Smooth muscle cell (in vitro differentiated cells): ENCODE measurements around the gene SFMBT2. TPM values are rescaled to one million over a fixed set of nuclear protein-coding genes. Genes with fewer than 3 reads are reported as not detected.

Source experiments
- DNase-seq: peaks from one replicate; lab custom pipeline; 2025; ENCODE audit not compliant: unreplicated experiment; lab: John Stamatoyannopoulos, UW
- H2AFZ ChIP-seq: fragments of 200-600 bp; sonication (generic); 2 replicates; pipeline ENCODE4 v1.6.0; 2016; ENCODE audit warnings: antibody characterized with exemption, low read depth, mild to moderate bottlenecking
- H3F3A ChIP-seq: fragments of 200-600 bp; sonication (generic); 2 replicates; pipeline ENCODE4 v1.6.0; 2017; ENCODE audit warnings: antibody characterized with exemption, low read depth
- H3K27ac ChIP-seq: fragments of 200-600 bp; sonication (generic); 2 replicates; pipeline ENCODE4 v1.5.1; 2016; ENCODE audit warnings: low read depth, mild to moderate bottlenecking
- H3K27me3 ChIP-seq: fragments of 200-600 bp; sonication (generic); 2 replicates; pipeline ENCODE4 v1.6.1; 2016; ENCODE audit warnings: low read depth, mild to moderate bottlenecking
- H3K36me3 ChIP-seq: fragments of 200-600 bp; sonication (generic); 2 replicates; pipeline ENCODE4 v1.5.1; 2016; ENCODE audit warnings: low read depth
- H3K4me1 ChIP-seq: fragments of 200-600 bp; sonication (generic); 2 replicates; pipeline ENCODE4 v1.5.1; 2016; ENCODE audit warnings: low read depth
- H3K4me2 ChIP-seq: fragments of 200-600 bp; sonication (generic); 2 replicates; pipeline ENCODE4 v1.6.0; 2016; ENCODE audit warnings: mild to moderate bottlenecking
- H3K4me3 ChIP-seq: fragments of 200-600 bp; sonication (generic); 2 replicates; pipeline ENCODE4 v1.5.1; 2016; ENCODE audit warnings: mild to moderate bottlenecking
- H3K79me2 ChIP-seq: fragments of 200-600 bp; sonication (generic); 2 replicates; pipeline ENCODE4 v1.6.0; 2016; ENCODE audit warnings: low read depth, mild to moderate bottlenecking
- H3K9ac ChIP-seq: fragments of 200-600 bp; sonication (generic); 2 replicates; pipeline ENCODE4 v1.6.0; 2016; ENCODE audit warnings: low read depth
- H3K9me3 ChIP-seq: fragments of 200-600 bp; sonication (generic); replicated peaks from 2 replicates; pipeline ENCODE4 v1.5.1; 2016; ENCODE audit warnings: low read depth
- H4K20me1 ChIP-seq: fragments of 200-600 bp; sonication (generic); 2 replicates; pipeline ENCODE4 v1.6.0; 2016; ENCODE audit warnings: low read depth
- CTCF ChIP-seq: fragments of 200-600 bp; sonication (generic); IDR thresholded peaks from 2 replicates; pipeline ENCODE4 v1.5.1; 2017; ENCODE audit warnings: borderline replicate concordance, mild to moderate bottlenecking, antibody characterized with exemption; ENCODE audit not compliant: insufficient read depth, poor library complexity, severe bottlenecking
- WGBS: methylation state at CpG from one replicate; pipeline ENCODE4 v1.1.7; 2016; ENCODE audit warnings: low lambda C conversion rate; 5-methylcytosine and 5-hydroxymethylcytosine counted together
- polyA plus RNA-seq: library from polyadenylated mRNA; unstranded; fragments of >200 nt; fragmentation: Nextera tagmentation; extraction: Ambion mirVana; gene quantifications from 2 replicates; pipeline ENCODE4 v1.2.1, GENCODE V29; 2016
- total RNA-seq: library from RNA; depleted of rRNA; stranded (reverse); fragments of >200 nt; gene quantifications from 2 replicates; pipeline ENCODE4 v1.2.3, GENCODE V29; 2014

SFMBT2 gene
- total and polyA plus RNA-seq, 2 experiments from 2014 or later = 0.90 to 1.4 TPM

GRCh38 chr10:7434378-7434777, 23.5 kb upstream of the SFMBT2 start:
- TF ChIP-seq CTCF = no peak
- H2AFZ ChIP-seq = no peak overlapping the region
- no peak overlapping the region for H3K27ac ChIP-seq
- H3K27me3 ChIP-seq = peaks cover 6% of the 10 kb centered on the region
- H3K9me3 ChIP-seq = no peaks in the 10 kb centered on the region
- no peaks in the 10 kb centered on the region for H3F3A ChIP-seq
- no peaks in the 10 kb centered on the region for H3K36me3 ChIP-seq
- H3K9ac ChIP-seq = no peak overlapping the region
- no peak overlapping the region for H3K4me2 ChIP-seq
- no peaks in the 10 kb centered on the region for H4K20me1 ChIP-seq
- no peak for DNase-seq
- H3K79me2 ChIP-seq = no peaks in the 10 kb centered on the region
- H3K4me1 ChIP-seq = peaks cover 10% of the 10 kb centered on the region
- WGBS = 84% methylated on average over 5 of the region's 5 CpGs
- no peak overlapping the region for H3K4me3 ChIP-seq

GRCh38 chr10:7433861-7434260, 23.0 kb upstream of the SFMBT2 start:
- H3K4me2 ChIP-seq = peak overlapping the region; percentile 2

DNA sequence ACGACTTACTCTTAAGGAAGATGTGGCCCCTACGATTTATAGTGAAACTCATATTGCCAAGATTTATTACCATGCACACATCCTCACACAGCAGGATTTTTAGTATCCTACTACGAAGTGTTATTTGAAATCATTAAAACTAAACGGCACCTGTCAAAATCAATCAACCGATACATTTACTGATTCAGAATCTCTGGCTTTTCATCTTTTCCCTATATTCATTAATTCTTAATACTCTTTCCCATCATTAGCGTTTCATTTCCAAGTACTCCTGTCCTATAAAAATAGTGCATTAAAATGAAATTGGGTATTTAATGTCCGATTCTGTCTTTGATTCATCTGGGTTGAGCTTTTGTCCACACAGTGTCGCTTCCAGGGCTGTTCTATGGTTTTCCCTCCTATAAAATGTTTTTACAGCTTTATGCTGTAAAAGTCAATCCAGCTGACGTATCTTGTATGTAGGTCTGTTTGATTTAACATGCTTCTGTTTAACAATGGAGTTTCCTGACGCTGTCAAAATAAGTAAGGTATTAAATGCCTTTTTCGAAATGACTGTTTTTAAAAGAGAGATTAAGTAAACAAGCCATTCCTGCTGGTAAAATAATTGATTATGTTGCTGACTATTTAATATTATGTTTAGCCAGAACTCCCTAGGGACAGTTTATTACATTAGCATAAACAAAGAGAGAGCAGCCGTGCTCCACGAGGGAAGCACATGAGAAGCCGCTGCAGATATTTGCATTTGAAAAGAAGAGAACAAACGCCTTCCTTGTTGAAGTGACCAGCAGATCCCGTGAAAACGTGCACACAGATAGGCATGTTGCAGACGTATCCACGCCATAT, 22.3 kb upstream of the SFMBT2 start:
- TF ChIP-seq CTCF = no peak

More at GRCh38 chr10:7433861-7434260, 23.0 kb upstream of the SFMBT2 start:
- H3K27ac ChIP-seq = no peak overlapping the region
- no peak for DNase-seq
- peaks cover 10% of the 10 kb centered on the region for H3K4me1 ChIP-seq
- H3K9ac ChIP-seq = no peak overlapping the region
- TF ChIP-seq CTCF = no peak
- peak overlapping the region; percentile 58 for H2AFZ ChIP-seq
- H3K4me3 ChIP-seq = no peak overlapping the region
- H3K9me3 ChIP-seq = no peaks in the 10 kb centered on the region
- no peaks in the 10 kb centered on the region for H3K79me2 ChIP-seq
- WGBS = 91% methylated on average over 8 of the region's 8 CpGs
- no peaks in the 10 kb centered on the region for H4K20me1 ChIP-seq
- H3F3A ChIP-seq = no peaks in the 10 kb centered on the region
- peaks cover 6% of the 10 kb centered on the region for H3K27me3 ChIP-seq
- no peaks in the 10 kb centered on the region for H3K36me3 ChIP-seq

More for the DNA sequence above, 22.3 kb upstream of the SFMBT2 start:
- H3K4me1 ChIP-seq = peaks cover 10% of the 10 kb centered on the region
- H3F3A ChIP-seq = no peaks in the 10 kb centered on the region
- no peak overlapping the region for H3K27ac ChIP-seq
- H3K4me2 ChIP-seq = peak overlapping the region; percentile 2
- peak overlapping the region; percentile 14 for H3K4me3 ChIP-seq
- peaks cover 6% of the 10 kb centered on the region for H3K27me3 ChIP-seq
- H3K36me3 ChIP-seq = no peaks in the 10 kb centered on the region
- no peaks in the 10 kb centered on the region for H4K20me1 ChIP-seq
- H2AFZ ChIP-seq = peak overlapping the region; percentile 58
- no peak for DNase-seq
- no peak overlapping the region for H3K9ac ChIP-seq
- WGBS = 48% methylated on average over 19 of the region's 19 CpGs
- no peaks in the 10 kb centered on the region for H3K79me2 ChIP-seq
- H3K9me3 ChIP-seq = no peaks in the 10 kb centered on the region
